Thyroid gland (tissue), 4 donors: ENCODE data around the gene ARPP21.

Experiments
- POLR2A ChIP-seq, 2 donors: fragments of 450-650 bp; IDR thresholded peaks; one replicate each; pipeline ENCODE4 v1.6.1; 2017; ENCODE audit warnings: antibody characterized with exemption in 2 of 2, mild to moderate bottlenecking in 2 of 2, moderate library complexity in 1 of 2
- TF ChIP-seq, protein P1 (sequence below), 6 experiments: fragments of 200-600 bp in 3 of 6; fragments of 450-650 bp in 3 of 6; sonication (generic) in 3 of 6; IDR thresholded peaks; one replicate each; pipeline ENCODE4 v1.5.1; 2016 to 2019; ENCODE audit warnings: antibody characterized with exemption in 6 of 6, mild to moderate bottlenecking in 2 of 6, inconsistent platforms in 1 of 6, moderate library complexity in 1 of 6

DNA sequence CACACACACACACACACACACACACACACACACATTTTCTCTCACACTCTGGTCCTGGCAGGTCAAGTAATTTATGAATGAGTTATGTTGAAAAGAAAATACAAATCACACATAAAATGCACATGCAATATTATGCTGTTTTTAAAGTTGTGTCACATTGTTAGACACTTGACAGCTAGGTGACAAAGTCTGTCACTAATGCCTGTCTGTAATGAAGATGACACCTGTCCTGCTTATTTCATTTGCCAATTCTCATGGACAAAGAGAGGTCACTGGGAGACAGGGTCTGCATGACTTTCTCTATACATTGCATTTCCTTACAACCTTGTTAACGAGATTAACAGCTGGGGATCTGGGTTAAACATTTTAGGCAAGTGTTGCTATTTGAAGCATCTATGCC is 71.2 kb downstream of the ARPP21 start:
- TF ChIP-seq, protein P1, sequence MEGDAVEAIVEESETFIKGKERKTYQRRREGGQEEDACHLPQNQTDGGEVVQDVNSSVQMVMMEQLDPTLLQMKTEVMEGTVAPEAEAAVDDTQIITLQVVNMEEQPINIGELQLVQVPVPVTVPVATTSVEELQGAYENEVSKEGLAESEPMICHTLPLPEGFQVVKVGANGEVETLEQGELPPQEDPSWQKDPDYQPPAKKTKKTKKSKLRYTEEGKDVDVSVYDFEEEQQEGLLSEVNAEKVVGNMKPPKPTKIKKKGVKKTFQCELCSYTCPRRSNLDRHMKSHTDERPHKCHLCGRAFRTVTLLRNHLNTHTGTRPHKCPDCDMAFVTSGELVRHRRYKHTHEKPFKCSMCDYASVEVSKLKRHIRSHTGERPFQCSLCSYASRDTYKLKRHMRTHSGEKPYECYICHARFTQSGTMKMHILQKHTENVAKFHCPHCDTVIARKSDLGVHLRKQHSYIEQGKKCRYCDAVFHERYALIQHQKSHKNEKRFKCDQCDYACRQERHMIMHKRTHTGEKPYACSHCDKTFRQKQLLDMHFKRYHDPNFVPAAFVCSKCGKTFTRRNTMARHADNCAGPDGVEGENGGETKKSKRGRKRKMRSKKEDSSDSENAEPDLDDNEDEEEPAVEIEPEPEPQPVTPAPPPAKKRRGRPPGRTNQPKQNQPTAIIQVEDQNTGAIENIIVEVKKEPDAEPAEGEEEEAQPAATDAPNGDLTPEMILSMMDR (IDR thresholded peaks at IDR 0.05), result no peak
- no peak for TF ChIP-seq POLR2A (IDR thresholded peaks at IDR 0.05)
